Measurements from ENCODE around the gene TMEM91. TPM values are rescaled to one million over a fixed set of nuclear protein-coding genes. Genes with fewer than 3 reads are reported as not detected.

TMEM91 gene
- total RNA-seq, 4 donors from 2014 or later, result 3.3 to 22.7 (median 17.4) TPM

GRCh38 chr19:41363371-41363752 lies 13.0 kb upstream of the TMEM91 start:
- no peak for TF ChIP-seq CTCF (IDR thresholded peaks at IDR 0.05; ENCODE audit: low read depth)

GRCh38 chr19:41363753-41364523 lies 12.4 kb upstream of the TMEM91 start, which contains the start of gene B9D2:
B9D2 (minus strand) TSS chr19:41364149; CDS start chr19:41363519, 630 bp downstream.
- TF ChIP-seq CTCF (IDR thresholded peaks at IDR 0.05; ENCODE audit: low read depth), result no peak

- no peak for TF ChIP-seq CTCF (IDR thresholded peaks at IDR 0.05; ENCODE audit: low read depth)
These were observed 11.6 kb upstream of the TMEM91 start for GRCh38 chr19:41364524-41365391.

- TF ChIP-seq CTCF (IDR thresholded peaks at IDR 0.05; ENCODE audit: low read depth), result no peak
These were observed 10.2 kb upstream of the TMEM91 start for GRCh38 chr19:41366089-41366488.

GRCh38 chr19:41367848-41368301 lies 8.5 kb upstream of the TMEM91 start:
- no peak for TF ChIP-seq CTCF (IDR thresholded peaks at IDR 0.05; ENCODE audit: low read depth)

GRCh38 chr19:41369769-41370168 lies 6.6 kb upstream of the TMEM91 start:
- TF ChIP-seq CTCF (IDR thresholded peaks at IDR 0.05; ENCODE audit: low read depth), result no peak

- no peak for TF ChIP-seq CTCF (IDR thresholded peaks at IDR 0.05; ENCODE audit: low read depth)
These were observed 4.8 kb upstream of the TMEM91 start for GRCh38 chr19:41371541-41371940.

Measured in subcutaneous adipose tissue (tissue), 4 donors.